HG03575 (cell line): ENCODE results near the gene HSPB9.
"Not testable (repeated sequence)": the region's sequence is repeated elsewhere in the genome, so short reads cannot be mapped to it uniquely, and the experiment has no call there.

Experiments used
- ATAC-seq: cut with Tn5 transposase; IDR thresholded peaks from one replicate; pipeline ENCODE4 v1.9.1; 2021; ENCODE audit not compliant: unreplicated experiment, insufficient number of reproducible peaks, low FRiP score; ENCODE audit errors: extremely low read depth

Gene HSPB9

GRCh38 chr17:42135664-42136653 lies 13.4 kb downstream of the HSPB9 start:
- ATAC-seq: no peak

GRCh38 chr17:42136654-42137051 lies 14.0 kb downstream of the HSPB9 start:
- no peak for ATAC-seq

- ATAC-seq: no peak
Observed at GRCh38 chr17:42138749-42139492, 16.3 kb downstream of the HSPB9 start.

- not testable (repeated sequence) for ATAC-seq
Observed at GRCh38 chr17:42140690-42141089, 18.1 kb downstream of the HSPB9 start.

GRCh38 chr17:42141382-42141781 lies 18.8 kb downstream of the HSPB9 start:
- no peak for ATAC-seq

- ATAC-seq: no peak
Observed at GRCh38 chr17:42142371-42142896, 19.8 kb downstream of the HSPB9 start.

- not testable (repeated sequence) for ATAC-seq
Observed at GRCh38 chr17:42143138-42143537, 20.5 kb downstream of the HSPB9 start.

- ATAC-seq: no peak
Observed at GRCh38 chr17:42146911-42147607, 24.5 kb downstream of the HSPB9 start.

- ATAC-seq: no peak
Observed at GRCh38 chr17:42153919-42154742, 31.5 kb downstream of the HSPB9 start.

GRCh38 chr17:42155614-42156045 lies 33.0 kb downstream of the HSPB9 start:
- ATAC-seq: no peak

GRCh38 chr17:42159796-42160530 lies 37.4 kb downstream of the HSPB9 start:
- ATAC-seq: no peak

- no peak for ATAC-seq
Observed at GRCh38 chr17:42160531-42160910, 37.9 kb downstream of the HSPB9 start.

- no peak for ATAC-seq
Observed at GRCh38 chr17:42163113-42163512, 40.5 kb downstream of the HSPB9 start.

GRCh38 chr17:42163696-42164407 lies 41.2 kb downstream of the HSPB9 start:
- ATAC-seq: no peak

GRCh38 chr17:42165751-42166150 lies 43.1 kb downstream of the HSPB9 start:
- no peak for ATAC-seq

GRCh38 chr17:42166196-42166763 lies 43.7 kb downstream of the HSPB9 start:
- no peak for ATAC-seq

- ATAC-seq: no peak
Observed at GRCh38 chr17:42167807-42168206, 45.2 kb downstream of the HSPB9 start.
